ENCODE measurements around the gene TRPM4. TPM values are rescaled to one million over a fixed set of nuclear protein-coding genes. Genes with fewer than 3 reads are reported as not detected.
"Not testable (repeated sequence)": the region's sequence is repeated elsewhere in the genome, so short reads cannot be mapped to it uniquely, and the experiment has no call there.

TRPM4 gene
- total RNA-seq, 1 experiment from 2014 or later = 33.7 TPM

GRCh38 chr19:49224441-49224840, 66.8 kb downstream of the TRPM4 start:
- not testable (repeated sequence) for DNase-seq (ENCODE audit: low spot score)

- DNase-seq (ENCODE audit: low spot score) = peak; percentile 79
Observed at GRCh38 chr19:49224879-49225278, 67.3 kb downstream of the TRPM4 start.

DNA sequence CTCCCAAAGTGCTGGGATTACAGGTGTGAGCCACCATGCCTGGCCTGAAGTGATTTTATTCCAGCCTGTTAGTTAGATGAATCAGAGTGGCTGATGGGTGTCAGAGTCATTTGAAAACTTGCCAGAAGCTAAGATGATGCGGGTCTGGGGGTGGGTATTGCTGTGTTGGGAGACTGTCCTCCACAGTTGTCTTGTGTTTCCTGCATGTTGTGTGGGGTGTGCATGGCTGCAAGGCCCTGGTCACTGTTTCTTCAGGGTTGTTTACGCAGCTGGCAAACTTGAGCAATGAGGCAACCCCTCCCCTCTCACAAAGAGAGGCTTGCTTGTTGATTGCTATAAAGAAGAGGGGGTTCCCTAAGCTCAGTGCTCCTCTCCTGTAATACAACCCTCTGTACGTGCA, 71.8 kb downstream of the TRPM4 start:
- DNase-seq (ENCODE audit: low spot score) = no peak

DNA sequence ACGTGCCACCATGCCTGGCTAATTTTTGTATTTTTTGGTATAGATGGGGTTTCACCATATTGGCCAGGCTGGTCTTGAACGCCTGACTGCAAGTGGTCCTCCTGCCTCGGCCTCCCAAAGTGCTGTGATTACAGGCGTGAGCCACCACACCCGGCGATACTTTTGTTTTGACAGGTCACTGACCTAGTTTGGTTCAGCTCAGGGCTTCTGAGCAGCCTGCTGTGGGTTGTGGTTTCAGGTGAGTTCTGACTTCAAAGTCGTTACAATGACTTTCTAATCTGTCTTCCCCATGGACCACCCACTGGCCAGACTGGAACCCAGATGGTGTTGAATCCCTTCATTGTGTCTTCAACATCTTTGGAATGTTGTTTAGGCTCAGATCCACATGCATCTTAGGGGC, 73.8 kb downstream of the TRPM4 start:
- DNase-seq (ENCODE audit: low spot score) = no peak

GRCh38 chr19:49231804-49232203, 74.2 kb downstream of the TRPM4 start:
- DNase-seq (ENCODE audit: low spot score) = no peak

GRCh38 chr19:49233163-49233562, 75.6 kb downstream of the TRPM4 start:
- no peak for DNase-seq (ENCODE audit: low spot score)

GRCh38 chr19:49241769-49242168, 84.2 kb downstream of the TRPM4 start:
- no peak for DNase-seq (ENCODE audit: low spot score)

GRCh38 chr19:49243129-49243528, 85.5 kb downstream of the TRPM4 start:
- no peak for DNase-seq (ENCODE audit: low spot score)

- DNase-seq (ENCODE audit: low spot score) = no peak
Observed at GRCh38 chr19:49243726-49244125, 86.1 kb downstream of the TRPM4 start.

DNA sequence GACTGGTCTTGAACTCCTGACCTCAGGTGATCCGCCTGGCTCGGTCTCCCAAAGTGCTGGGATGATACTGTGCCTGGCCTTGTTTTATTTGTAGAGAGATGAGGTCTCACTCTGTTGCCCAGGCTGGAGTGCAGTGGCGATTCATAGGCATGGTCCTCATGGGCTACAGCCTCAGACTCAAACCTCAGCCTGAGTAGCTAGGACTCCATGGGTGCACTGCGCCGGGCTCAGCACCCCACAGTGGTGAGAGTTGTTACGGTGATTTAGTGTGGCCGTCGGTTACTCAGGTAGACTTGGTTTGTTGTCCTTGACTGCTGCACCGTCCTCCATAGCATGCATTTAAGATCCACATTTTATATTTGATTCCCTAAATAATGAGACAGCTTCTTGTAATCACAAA, 86.7 kb downstream of the TRPM4 start:
- no peak for DNase-seq (ENCODE audit: low spot score)

DNA sequence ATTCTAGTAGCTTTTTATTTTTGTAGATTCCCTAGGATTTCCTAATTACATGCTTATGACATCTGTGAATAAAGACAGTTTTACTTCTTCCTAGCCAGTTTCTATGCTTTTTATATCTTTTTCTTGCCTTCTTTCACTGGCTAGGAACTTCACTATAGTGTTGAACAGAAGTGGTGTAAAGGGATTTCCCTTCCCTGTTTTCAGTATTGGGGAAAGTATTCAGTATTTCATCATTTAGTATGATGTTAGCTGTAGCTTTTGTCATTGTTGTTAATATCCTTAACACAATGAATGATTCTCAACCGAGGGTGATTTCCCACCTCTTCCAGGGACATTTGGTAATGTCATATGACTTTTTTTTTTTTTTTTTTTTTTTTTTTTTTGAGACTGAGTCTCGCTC, 90.1 kb downstream of the TRPM4 start:
- DNase-seq (ENCODE audit: low spot score) = no peak

- DNase-seq (ENCODE audit: low spot score) = no peak
Observed at GRCh38 chr19:49249933-49250332, 92.3 kb downstream of the TRPM4 start.

- no peak for DNase-seq (ENCODE audit: low spot score)
Observed at GRCh38 chr19:49255674-49256073, 98.1 kb downstream of the TRPM4 start.

- DNase-seq (ENCODE audit: low spot score) = no peak
Observed at GRCh38 chr19:49256691-49257090, 99.1 kb downstream of the TRPM4 start.

Other genes with a start within 250 kb of the TRPM4 start
- gene DHDH, start 224.1 kb upstream of the TRPM4 start, total RNA-seq (2014; rRNA removed; shearing (Covaris generic)) = 0.10 and 0.42 TPM in 2 replicates
- gene BAX, start 202.9 kb upstream of the TRPM4 start, total RNA-seq (2014; rRNA removed; shearing (Covaris generic)) = 185 and 213 TPM in 2 replicates
- gene FTL, start 192.5 kb upstream of the TRPM4 start, total RNA-seq (2014; rRNA removed; shearing (Covaris generic)) = 5,979 and 6,365 TPM in 2 replicates
- gene GYS1, start 164.5 kb upstream of the TRPM4 start, total RNA-seq (2014; rRNA removed; shearing (Covaris generic)) = 67.1 and 71.5 TPM in 2 replicates
- gene RUVBL2, start 163.9 kb upstream of the TRPM4 start, total RNA-seq (2014; rRNA removed; shearing (Covaris generic)) = 562 and 566 TPM in 2 replicates
- gene LHB, start 140.7 kb upstream of the TRPM4 start, total RNA-seq (2014; rRNA removed; shearing (Covaris generic)) = not detected in 2 replicates
- gene CGB3, start 133.5 kb upstream of the TRPM4 start, total RNA-seq (2014; rRNA removed; shearing (Covaris generic)) = not detected in 2 replicates
- not detected in 2 replicates for gene CGB2, start 125.9 kb upstream of the TRPM4 start, total RNA-seq (2014; rRNA removed; shearing (Covaris generic))
- 1.5 TPM in 1 of 2 replicates, not detected in the other for gene CGB1, start 120.9 kb upstream of the TRPM4 start, total RNA-seq (2014; rRNA removed; shearing (Covaris generic))
- not detected in 2 replicates for gene CGB5, start 113.9 kb upstream of the TRPM4 start, total RNA-seq (2014; rRNA removed; shearing (Covaris generic))
- not detected in 2 replicates for gene CGB8, start 108.7 kb upstream of the TRPM4 start, total RNA-seq (2014; rRNA removed; shearing (Covaris generic))
- not detected in 2 replicates for gene CGB7, start 100.0 kb upstream of the TRPM4 start, total RNA-seq (2014; rRNA removed; shearing (Covaris generic))
- 0.29 TPM in 1 of 2 replicates, not detected in the other for gene NTF4, start 93.0 kb upstream of the TRPM4 start, total RNA-seq (2014; rRNA removed; shearing (Covaris generic))
- not detected in 2 replicates for gene KCNA7, start 85.1 kb upstream of the TRPM4 start, total RNA-seq (2014; rRNA removed; shearing (Covaris generic))
- 994 and 1,107 TPM in 2 replicates for gene SNRNP70, start 72.3 kb upstream of the TRPM4 start, total RNA-seq (2014; rRNA removed; shearing (Covaris generic))
- 12.0 and 19.9 TPM in 2 replicates for gene LIN7B, start 43.4 kb upstream of the TRPM4 start, total RNA-seq (2014; rRNA removed; shearing (Covaris generic))
- gene C19orf73, start 38.6 kb upstream of the TRPM4 start, total RNA-seq (2014; rRNA removed; shearing (Covaris generic)) = 5.9 and 6.0 TPM in 2 replicates
- 22.9 and 30.1 TPM in 2 replicates for gene PPFIA3, start 38.2 kb upstream of the TRPM4 start, total RNA-seq (2014; rRNA removed; shearing (Covaris generic))
- 0.08 TPM in 1 of 2 replicates, not detected in the other for gene HRC, start 2.4 kb upstream of the TRPM4 start, total RNA-seq (2014; rRNA removed; shearing (Covaris generic))
- gene SLC6A16, start 167.4 kb downstream of the TRPM4 start, total RNA-seq (2014; rRNA removed; shearing (Covaris generic)) = 0.26 TPM in 1 of 2 replicates, not detected in the other
- gene CD37, start 177.6 kb downstream of the TRPM4 start, total RNA-seq (2014; rRNA removed; shearing (Covaris generic)) = not detected in 2 replicates
- gene TEAD2, start 204.6 kb downstream of the TRPM4 start, total RNA-seq (2014; rRNA removed; shearing (Covaris generic)) = 27.2 and 28.6 TPM in 2 replicates
- 0.18 and 0.53 TPM in 2 replicates for gene DKKL1, start 206.1 kb downstream of the TRPM4 start, total RNA-seq (2014; rRNA removed; shearing (Covaris generic))
- gene KASH5, start 230.5 kb downstream of the TRPM4 start, total RNA-seq (2014; rRNA removed; shearing (Covaris generic)) = not detected in 2 replicates